HG02571 (cell line): ENCODE results near the gene TSPAN9.
"Not testable (repeated sequence)": the region's sequence is repeated elsewhere in the genome, so short reads cannot be mapped to it uniquely, and the experiment has no call there.

Experiments used
- ATAC-seq: cut with Tn5 transposase; IDR thresholded peaks from one replicate; pipeline ENCODE4 v1.9.1; 2021; ENCODE audit warnings: mild to moderate bottlenecking, moderate library complexity; ENCODE audit not compliant: unreplicated experiment

The TSPAN9 gene

GRCh38 chr12:3043406-3043805, 33.8 kb upstream of the TSPAN9 start:
- ATAC-seq = no peak

- no peak for ATAC-seq
Observed at GRCh38 chr12:3044141-3044630, 33.0 kb upstream of the TSPAN9 start.

GRCh38 chr12:3045494-3045893, 31.7 kb upstream of the TSPAN9 start:
- ATAC-seq = no peak

- no peak for ATAC-seq
Observed at GRCh38 chr12:3045989-3046388, 31.2 kb upstream of the TSPAN9 start.

GRCh38 chr12:3046441-3047200, 30.6 kb upstream of the TSPAN9 start:
- no peak for ATAC-seq

- no peak for ATAC-seq
Observed at GRCh38 chr12:3047961-3048360, 29.2 kb upstream of the TSPAN9 start.

GRCh38 chr12:3048540-3048939, 28.6 kb upstream of the TSPAN9 start:
- no peak for ATAC-seq

GRCh38 chr12:3049176-3049575, 28.0 kb upstream of the TSPAN9 start:
- ATAC-seq = no peak

- no peak for ATAC-seq
Observed at GRCh38 chr12:3049611-3050249, 27.4 kb upstream of the TSPAN9 start.

GRCh38 chr12:3054374-3054773, 22.8 kb upstream of the TSPAN9 start:
- ATAC-seq = no peak

- no peak for ATAC-seq
Observed at GRCh38 chr12:3055026-3055703, 22.0 kb upstream of the TSPAN9 start.

GRCh38 chr12:3055704-3056467, 21.3 kb upstream of the TSPAN9 start:
- no peak for ATAC-seq

GRCh38 chr12:3061059-3061458, 16.1 kb upstream of the TSPAN9 start:
- no peak for ATAC-seq

- no peak for ATAC-seq
Observed at GRCh38 chr12:3061501-3062215, 15.5 kb upstream of the TSPAN9 start.

- no peak for ATAC-seq
Observed at GRCh38 chr12:3065300-3065699, 11.9 kb upstream of the TSPAN9 start.

GRCh38 chr12:3065846-3066245, 11.3 kb upstream of the TSPAN9 start:
- ATAC-seq = not testable (repeated sequence)

GRCh38 chr12:3069714-3070113, 7.5 kb upstream of the TSPAN9 start:
- ATAC-seq = no peak

GRCh38 chr12:3071107-3071506, 6.1 kb upstream of the TSPAN9 start:
- ATAC-seq = no peak

- no peak for ATAC-seq
Observed at GRCh38 chr12:3071710-3072109, 5.5 kb upstream of the TSPAN9 start.

- ATAC-seq = no peak
Observed at GRCh38 chr12:3073438-3074250, 3.5 kb upstream of the TSPAN9 start.
